HG03457 (cell line): ENCODE measurements around the gene WDR27.

Experiments
- ATAC-seq: cut with Tn5 transposase; IDR thresholded peaks from one replicate; pipeline ENCODE4 v1.9.1; 2021; ENCODE audit warnings: moderate number of reproducible peaks; ENCODE audit not compliant: unreplicated experiment

The WDR27 gene

GRCh38 chr6:169416249-169416648, 285.6 kb downstream of the WDR27 start:
- ATAC-seq = no peak

DNA sequence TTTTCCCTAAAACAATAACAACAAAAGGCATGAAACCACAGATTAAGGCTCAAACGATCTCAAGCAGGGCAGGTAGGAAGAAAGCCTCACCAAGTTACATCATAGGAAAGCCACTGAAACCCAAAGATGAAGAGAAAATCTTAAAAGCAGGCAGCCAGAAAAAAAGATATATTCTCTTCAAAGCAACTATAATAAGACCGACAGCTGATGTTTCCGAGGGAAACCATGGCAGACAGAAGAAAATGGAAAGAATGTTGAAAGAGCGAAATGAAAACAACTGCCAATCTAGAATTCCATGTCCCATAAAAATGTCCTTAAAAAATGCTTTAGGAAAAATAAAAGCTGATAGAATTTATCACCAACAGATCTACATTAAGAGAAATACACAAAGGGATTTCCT, 286.6 kb downstream of the WDR27 start:
- ATAC-seq = no peak

DNA sequence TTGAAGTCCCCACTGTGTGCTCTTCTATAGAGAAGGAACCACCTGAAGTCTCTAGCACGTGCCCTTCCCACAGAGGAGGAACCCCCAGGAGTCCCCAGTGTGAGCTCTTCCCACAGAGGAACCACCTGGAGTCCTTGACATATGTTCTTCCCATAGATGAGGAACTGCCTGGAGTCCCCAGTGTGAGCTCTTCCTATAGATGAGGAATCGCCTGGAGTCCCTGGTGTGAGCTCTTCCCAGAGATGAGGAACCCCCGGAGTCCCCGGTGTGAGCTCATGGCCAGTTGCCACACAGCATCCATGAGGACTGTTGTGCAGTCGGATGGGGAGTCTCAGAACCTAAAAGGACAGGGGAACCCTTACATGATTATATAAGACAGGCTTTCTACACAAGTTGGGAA, 290.1 kb downstream of the WDR27 start:
- no peak for ATAC-seq

DNA sequence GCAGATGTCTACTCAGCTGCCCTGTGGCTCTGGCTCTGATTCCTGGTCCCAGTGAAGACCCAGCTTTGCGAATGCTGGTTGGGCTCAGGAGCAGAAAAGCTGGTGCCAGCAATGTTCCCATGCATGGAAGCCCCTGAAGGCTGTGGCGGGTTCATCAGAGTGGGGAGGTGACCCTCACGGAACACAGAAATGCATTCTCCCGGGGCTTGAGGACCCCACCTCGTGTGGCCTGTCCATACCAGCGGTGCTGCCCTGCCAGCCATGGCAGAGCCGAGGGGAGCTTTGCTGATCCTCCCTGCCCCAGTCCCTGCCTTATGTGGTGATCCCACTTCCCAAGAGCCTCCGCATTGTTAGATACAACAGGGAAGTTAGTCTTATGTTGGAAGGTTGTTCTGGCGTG, 290.5 kb downstream of the WDR27 start:
- no peak for ATAC-seq

GRCh38 chr6:169409742-169410312, 292.0 kb downstream of the WDR27 start:
- ATAC-seq = no peak

DNA sequence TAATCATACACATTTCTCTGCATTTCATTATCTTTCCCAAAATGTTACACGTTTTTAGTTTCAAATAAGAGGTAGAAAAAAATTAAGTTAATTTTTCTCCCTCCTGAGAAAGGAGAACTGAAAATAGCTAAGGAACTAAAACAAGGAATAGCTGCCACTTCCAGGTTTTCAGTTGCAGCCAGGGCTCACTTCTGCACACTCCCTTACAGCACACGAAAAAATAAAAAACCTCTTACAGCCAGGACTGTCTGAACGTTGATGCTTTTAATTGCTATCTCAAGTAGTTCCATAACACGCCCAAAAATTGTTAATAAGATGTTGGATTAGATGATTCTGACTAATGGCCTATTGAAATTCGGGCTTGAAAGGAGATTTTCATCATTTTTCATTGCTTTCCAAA, 294.5 kb downstream of the WDR27 start:
- no peak for ATAC-seq
